GM08714 (cell line): ENCODE measurements around the gene EXOSC7.
"Not testable (repeated sequence)": the region's sequence is repeated elsewhere in the genome, so short reads cannot be mapped to it uniquely, and the experiment has no call there.

Source experiments
- H3K4me3 ChIP-seq: fragments of 200-500 bp; sonication (Bioruptor generic); 2 replicates; pipeline ENCODE4 v1.5.1; 2014; ENCODE audit warnings: mild to moderate bottlenecking, low read length, inconsistent platforms
- ZNF274 ChIP-seq: IDR thresholded peaks from 2 replicates; pipeline ENCODE4 v1.6.1; 2012; ENCODE audit warnings: mild to moderate bottlenecking, low read depth, low read length

The EXOSC7 gene

DNA sequence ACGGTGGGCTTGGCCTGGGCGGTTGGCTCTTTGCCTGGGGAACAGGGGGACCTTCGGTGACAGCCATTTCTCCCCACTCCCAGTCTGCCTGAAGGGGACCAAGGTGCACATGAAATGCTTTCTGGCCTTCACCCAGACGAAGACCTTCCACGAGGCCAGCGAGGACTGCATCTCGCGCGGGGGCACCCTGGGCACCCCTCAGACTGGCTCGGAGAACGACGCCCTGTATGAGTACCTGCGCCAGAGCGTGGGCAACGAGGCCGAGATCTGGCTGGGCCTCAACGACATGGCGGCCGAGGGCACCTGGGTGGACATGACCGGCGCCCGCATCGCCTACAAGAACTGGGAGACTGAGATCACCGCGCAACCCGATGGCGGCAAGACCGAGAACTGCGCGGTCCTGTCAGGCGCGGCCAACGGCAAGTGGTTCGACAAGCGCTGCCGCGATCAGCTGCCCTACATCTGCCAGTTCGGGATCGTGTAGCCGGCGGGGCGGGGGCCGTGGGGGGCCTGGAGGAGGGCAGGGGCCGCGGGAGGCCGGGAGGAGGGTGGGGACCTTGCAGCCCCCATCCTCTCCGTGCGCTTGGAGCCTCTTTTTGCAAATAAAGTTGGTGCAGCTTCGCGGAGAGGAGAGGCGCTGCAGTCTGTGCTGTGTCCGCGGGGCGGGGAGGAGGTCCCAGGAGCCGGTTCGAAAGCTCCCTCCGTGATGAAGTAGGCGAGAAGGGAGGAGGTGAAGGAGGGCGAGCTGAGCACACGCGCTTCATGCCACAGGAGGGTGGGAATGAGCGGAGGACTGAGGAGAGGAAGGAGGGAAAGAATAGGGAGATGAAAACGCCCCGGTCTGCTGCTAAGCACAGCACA, 59.6 kb downstream of the EXOSC7 start:
- H3K4me3 ChIP-seq: no peak overlapping the region
- no peak for TF ChIP-seq ZNF274

DNA sequence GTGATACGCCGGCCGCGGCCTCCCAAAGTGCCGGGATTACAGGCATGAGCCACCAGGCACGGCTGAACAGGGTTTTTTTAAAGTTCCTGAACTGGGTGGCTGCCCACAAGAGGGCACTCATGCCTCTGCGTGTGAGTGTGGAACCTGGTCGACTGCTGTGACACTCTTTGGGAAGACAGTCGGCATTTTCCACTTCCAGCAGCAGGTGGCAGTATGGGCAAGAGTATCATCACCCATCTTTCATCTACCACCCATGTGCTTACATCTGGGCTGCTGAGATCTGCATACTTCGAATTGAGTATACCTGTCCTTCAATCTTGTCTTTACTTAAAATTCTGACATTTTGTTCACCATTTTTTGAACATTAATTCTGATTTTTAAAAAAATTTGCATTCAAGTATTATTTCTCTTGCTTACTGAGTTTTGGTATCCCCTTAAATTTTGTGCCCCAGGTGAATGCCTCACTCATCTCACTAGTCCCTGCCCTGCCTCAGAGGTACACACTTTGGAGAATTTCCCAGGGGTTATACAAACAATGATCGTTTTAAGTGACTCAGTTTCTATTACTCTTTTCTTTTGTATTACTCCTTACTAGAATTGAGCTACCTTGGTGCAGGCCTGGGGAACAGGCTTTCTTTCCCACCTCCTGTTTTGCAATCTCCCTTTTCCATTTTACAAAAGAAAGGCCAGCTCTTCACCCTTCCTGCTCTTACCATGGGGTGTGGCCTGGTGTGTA, 61.8 kb downstream of the EXOSC7 start:
- TF ChIP-seq ZNF274: no peak
- H3K4me3 ChIP-seq: no peak overlapping the region

DNA sequence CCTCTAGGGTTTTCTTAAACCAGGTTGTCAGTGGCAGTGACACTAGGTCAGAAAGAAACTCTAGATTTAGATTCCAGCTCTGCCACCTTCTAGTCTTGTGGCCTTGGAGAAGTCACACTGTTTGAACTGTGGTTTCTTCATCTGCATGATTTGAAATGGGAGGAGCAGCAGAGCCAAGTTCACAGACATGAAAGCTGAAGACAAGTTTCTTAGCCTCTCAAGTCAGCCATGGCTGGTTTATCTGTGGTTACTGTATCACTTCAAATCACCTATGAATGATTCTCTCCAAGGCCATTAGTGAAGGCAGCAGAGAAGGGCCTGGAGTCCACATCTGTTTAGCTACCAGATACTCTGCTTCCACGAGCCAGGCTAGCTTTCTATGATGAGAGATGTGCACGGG, 65.6 kb downstream of the EXOSC7 start:
- no peak overlapping the region for H3K4me3 ChIP-seq
- no peak for TF ChIP-seq ZNF274

DNA sequence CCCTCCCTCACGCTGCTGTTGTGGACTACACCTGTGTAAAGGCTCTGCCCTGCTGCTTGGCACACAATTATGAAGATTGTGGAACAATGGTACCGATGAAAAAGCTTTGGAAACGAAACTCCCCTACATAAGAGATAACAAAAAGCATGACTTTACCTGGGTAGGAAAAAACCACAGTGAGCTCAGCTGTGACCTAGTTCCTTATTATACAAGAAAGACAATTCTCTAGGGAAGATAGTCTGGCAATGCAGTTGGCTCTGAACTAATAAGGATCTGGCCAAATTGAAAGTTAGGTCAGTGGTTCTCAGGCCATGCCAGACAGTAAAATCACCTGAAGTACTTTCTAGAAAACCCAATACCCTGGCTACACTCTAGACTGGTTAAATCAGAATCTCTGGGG, 66.1 kb downstream of the EXOSC7 start:
- H3K4me3 ChIP-seq: no peak overlapping the region
- TF ChIP-seq ZNF274: no peak

DNA sequence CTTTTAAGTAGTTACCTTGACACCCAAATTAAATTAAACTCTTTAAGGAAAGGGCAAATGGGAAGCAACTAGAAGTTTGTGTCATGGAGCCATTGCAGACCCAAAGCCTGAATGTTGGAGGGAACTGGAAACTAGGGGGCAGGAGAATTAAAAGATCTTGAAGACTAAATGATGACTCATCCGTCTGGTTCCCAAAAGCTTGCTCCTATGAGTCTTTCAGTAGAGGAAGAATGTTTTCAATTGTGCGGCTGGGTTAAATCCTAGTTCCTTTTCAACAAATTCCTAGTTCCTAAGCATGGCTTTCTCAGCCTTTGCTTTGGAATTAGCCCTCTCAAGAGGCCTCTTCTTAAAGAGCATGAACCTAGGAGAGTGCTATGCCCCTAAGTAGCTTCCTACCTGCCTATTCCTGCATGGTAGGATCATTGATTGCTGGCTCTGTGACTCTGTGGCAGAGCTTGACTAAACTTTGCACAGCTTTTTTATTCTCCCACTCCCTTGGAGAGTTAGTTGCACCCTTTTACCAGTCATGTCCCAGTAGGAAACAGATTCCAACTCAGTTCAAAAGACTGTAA, 67.8 kb downstream of the EXOSC7 start:
- no peak for TF ChIP-seq ZNF274
- no peak overlapping the region for H3K4me3 ChIP-seq

DNA sequence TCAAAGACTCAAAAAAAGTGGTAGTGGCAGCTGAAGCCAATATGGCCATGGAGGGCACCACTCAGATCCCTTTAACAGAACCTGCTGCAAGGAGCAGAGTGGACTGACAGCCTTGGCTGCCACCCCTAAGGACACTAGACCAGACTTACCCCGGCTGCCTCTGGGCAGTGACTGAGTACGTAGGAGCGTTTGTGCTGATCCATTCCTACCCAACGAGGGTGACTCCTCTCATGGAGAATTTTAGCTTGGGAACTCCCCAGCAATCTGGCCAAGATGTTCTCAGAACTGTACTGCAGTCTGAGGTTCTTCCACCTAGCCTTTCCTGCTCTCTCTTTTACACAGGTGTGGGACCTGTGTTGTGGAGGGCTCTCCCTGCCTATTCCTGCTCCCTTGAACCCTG, 72.2 kb downstream of the EXOSC7 start:
- no peak overlapping the region for H3K4me3 ChIP-seq
- no peak for TF ChIP-seq ZNF274

DNA sequence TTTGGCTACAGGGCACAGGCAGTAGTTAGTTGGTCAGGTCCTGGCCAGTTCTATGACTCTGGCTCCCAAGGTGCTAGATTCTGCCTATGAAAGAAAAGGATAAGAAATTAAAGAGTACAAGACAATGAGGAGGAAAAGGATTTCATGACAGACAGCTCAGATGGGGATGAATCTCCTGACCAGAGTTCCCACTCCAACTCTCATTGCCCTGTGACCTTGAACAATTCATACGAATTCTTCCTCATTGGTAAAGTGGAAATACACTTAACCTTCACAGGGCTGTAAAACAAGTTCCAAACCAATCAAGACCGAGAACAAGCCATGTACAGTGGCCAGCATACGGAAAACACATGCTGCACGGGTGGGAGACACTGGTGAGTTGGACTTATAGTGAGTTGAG, 73.8 kb downstream of the EXOSC7 start:
- TF ChIP-seq ZNF274: no peak
- H3K4me3 ChIP-seq: no peak overlapping the region

DNA sequence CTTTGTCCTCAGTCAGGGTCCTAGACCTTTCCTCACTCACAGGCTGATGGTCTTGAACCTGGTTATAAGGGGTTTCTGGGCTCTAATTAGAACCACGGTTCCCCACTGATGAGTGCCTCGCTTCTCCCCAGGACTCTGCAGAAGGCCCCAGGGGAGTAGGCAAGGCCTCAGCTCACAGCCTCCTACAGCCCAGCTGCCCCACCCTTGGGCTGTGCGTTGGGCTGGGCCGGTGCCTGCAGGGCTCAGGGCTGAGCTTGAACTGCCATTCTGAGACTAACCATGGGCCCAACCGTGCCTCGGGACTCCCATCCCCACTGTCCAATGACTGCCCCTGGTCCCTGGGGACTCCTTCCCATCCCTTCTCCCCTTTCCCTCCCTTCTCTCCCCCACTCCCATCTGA, 75.6 kb downstream of the EXOSC7 start:
- H3K4me3 ChIP-seq: no peak overlapping the region
- no peak for TF ChIP-seq ZNF274

DNA sequence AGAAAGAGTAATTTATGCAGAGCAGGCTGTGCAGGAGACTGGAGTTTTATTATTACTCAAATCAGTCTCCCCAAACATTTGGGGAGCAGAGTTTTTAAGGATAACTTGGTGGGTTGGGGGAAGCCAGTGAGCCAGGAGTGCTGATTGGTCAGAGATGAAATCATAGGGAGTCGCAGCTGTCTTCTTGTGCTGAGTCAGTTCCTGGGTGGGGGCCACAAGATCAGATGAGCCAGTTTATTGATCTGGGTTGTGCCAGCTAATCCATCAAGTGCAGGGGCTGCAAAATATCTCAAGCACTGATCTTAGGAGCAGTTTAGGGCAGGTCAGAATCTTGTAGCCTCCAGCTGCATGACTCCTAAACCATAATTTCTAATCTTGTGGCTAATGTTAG, 77.8 kb downstream of the EXOSC7 start:
- H3K4me3 ChIP-seq: not testable (repeated sequence)

DNA sequence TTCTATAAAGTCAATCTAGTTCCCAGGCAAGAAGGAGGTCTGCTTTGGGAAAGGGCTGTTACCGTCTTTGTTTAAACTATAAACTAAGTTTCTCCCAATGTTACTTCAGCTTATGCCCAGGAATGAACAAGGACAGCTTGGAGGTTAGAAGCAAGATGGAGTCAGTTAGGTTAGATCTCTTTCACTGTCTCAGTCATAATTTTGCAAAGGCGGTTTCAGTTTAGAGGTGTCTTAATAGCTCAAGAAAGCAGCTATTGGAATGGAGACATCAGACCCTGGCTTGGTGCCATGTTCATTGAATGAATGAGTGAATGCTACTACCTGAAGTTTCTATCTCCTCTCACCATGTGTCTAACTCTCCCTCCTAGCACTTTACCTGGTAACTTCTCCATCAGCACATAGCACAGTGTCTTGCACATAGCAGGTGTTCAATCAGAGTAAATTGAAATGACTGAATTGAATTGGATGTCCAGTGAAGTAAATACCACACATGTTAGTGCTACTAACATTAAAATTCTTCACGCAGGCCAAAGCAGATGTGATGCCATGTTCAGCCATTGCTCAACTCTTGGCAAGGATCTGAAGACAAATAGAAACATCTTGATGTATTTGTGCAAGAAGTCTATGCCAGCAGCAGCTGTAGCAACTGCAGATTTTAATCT, 78.3 kb downstream of the EXOSC7 start:
- TF ChIP-seq ZNF274: no peak
- no peak overlapping the region for H3K4me3 ChIP-seq

DNA sequence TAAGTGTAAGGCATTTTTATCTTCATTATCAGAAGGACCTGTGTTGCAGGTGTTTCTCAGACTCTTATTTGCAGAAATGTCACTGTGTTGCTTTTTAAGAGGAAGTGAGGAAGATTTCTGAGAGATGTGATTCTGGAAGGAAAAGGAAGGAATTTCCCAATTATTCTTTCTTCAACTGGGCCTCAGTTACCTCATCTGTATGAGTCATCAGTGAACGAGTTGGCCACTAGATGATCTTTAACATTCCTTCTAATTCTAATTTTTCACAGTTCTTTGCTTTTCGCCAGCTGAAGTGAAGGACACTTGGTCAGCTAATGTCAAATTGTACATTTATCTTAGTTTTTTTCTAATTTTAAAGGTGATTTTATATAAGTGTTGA, 79.0 kb downstream of the EXOSC7 start:
- TF ChIP-seq ZNF274: no peak
- no peak overlapping the region for H3K4me3 ChIP-seq

DNA sequence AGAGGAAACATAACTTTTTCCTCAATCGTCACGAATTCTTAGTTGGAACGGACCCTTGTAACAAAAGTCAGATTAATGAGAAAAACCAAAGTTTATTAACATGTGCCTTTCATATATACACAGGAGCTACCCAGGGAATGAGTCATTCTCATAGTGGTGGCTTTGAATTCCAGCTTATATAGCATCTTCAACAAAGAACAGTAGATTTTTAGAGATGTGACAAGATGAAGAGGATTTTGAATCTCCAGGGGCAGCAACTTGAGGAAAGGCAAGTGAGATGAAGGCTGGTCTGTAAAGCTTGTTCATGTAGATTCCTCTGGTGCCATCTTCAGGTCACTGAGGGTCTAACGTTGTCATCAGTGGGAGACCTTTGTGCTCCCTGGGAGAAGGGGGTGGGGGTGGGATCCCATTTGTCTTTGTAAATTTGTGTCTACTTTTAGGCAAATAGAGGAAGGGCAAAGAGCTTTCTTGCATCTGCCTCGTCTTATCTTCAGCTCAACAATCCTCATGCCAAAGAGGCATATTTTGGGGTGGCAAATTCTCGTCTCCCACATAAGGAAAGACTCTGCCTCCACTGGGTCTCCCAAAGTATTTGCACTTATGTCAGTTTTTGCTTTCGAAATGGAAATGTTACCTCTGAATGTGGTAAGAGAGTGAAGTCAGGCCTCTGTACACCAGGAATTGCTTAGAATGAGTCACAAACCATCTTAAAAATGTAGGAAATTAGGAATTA, 79.5 kb downstream of the EXOSC7 start:
- no peak for TF ChIP-seq ZNF274
- H3K4me3 ChIP-seq: no peak overlapping the region

DNA sequence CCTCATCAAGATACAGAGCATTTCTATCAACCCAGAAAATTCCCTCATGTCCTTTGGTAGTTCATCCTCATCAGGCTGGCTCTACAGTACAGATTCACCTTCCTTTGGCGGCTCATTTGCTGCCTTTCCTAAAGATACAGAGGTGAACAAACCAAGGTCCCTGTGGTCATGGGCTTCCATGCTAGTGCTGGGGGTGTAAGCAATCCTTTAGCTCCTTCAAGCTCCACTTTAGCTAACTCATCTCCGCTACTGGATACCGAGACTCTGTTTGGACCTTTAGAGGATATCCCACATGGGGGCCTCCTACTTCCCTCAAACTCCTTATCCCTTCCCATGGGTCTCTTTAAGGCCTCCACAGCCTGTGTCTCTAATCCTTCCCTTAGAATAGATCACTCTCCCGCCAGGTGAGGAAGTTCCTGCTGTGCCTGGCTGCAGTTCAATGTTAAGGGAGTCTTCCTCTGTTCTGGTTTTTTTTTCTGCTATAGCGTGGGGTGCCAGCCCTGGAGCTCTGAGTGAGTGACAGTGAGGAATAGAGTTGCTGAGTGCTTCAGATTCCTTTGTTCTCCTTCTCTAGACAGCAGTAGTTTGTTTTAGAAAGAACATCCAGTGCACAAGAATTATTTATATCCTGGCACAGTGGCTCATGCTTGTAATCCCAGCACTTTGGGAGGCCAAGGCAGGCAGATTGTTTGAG, 80.7 kb downstream of the EXOSC7 start:
- TF ChIP-seq ZNF274: no peak
- no peak overlapping the region for H3K4me3 ChIP-seq
